ENCODE results near the gene HNRNPUL1. TPM values are rescaled to one million over a fixed set of nuclear protein-coding genes. Genes with fewer than 3 reads are reported as not detected.

HNRNPUL1 gene
- total RNA-seq, 2 donors from 2014 or later = 88.8 to 109 TPM

DNA sequence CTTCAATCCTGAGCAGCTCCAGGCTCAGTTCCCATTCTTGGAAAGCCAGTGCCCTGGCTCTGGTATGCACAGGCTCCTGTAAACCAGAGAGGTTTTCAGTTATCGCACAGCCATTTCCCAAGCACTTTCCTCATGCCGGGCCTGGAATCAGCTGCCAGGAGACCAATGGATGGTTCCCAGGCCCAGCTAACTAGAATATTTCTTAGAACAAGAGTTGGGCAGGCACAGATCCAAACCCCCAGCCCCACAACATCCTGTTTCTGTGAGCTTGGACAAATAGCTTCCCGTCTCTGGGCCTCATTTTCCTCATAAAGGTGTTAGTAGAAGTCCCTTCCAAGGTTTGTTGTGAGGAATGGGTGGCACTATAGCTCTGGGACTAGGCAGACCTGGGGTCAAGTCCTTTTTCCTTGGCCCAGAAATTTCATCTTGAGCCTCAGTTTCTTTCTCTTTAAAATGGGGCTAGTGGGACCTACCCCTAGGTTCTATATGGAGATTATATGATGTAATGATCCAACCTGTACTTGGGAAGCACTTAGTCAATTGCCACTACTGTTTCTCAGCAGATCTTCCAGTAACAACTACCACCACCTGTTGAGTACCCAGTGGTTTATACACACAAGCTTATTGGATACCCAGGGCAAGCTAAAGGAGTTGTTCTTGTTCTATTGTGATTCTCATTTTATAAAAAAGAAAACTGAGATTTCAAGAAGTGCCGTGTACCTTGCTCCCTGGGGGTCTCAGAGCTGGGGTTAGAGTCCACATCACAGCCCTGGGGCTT is 40.7 kb downstream of the HNRNPUL1 start:
- Histone ChIP-seq H3K9me3 (no peaks in the 10 kb centered on the region), H3K36me3 (peaks cover 68% of the 10 kb centered on the region), H3K27me3 (no peaks in the 10 kb centered on the region), H3K4me3 (no peak overlapping the region), H3K4me1 (peaks cover 0 to 50% of the 10 kb centered on the region in 2 donors), H3K27ac (peak overlapping the region; percentile 6 to 24)
- TF ChIP-seq CTCF (IDR thresholded peaks at IDR 0.05) = no peak
- no peak for DNase-seq (ENCODE audit: low spot score)

- Histone ChIP-seq H3K4me1 (peaks cover 0 to 44% of the 10 kb centered on the region in 2 donors), H3K4me3 (no peak overlapping the region), H3K27ac (peak overlapping the region; percentile 1 to 33), H3K9me3 (no peaks in the 10 kb centered on the region), H3K27me3 (no peaks in the 10 kb centered on the region), H3K36me3 (peaks cover 59% of the 10 kb centered on the region)
- TF ChIP-seq CTCF (IDR thresholded peaks at IDR 0.05) = no peak
- DNase-seq (ENCODE audit: low spot score) = no peak
Measured at GRCh38 chr19:41305927-41306793, 42.0 kb downstream of the HNRNPUL1 start.

DNA sequence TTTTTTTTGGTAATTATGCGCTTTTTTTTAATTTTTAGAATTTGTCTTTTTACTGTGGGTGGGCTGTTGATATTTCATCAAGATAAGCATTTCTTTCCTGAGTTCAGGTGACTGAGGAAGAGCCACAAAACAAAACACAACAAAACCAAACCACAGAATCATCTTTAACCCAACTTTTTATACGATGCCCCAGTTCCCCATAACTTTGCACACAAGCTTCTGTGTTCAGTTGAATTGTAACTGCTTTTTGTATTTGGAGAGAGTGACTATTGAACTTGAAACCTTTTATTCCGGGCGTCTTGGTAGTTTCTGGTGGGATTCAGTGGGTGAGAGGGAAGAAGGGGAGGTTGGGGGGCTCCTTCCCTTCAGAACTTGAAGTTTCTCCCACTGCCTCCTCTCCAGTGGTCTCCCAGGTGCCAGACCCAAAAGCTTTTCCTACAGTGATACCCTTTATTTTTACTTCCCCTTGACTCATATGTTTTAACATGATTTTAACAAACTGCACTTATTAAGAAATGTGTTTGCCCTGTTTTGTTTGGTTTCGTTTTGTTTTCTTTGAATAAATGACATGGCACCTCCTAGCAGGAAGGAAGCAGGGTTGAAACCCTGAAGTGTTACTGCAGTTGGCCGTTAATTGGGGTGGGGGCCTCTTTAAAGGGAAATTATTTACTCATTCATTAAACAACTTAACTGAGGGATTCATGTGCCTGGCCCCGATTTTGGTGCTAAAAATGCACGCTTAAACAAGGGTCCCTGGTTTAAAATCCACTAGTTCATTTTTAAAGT is 43.1 kb downstream of the HNRNPUL1 start:
- Histone ChIP-seq H3K4me1 (peaks cover 0 to 47% of the 10 kb centered on the region in 2 donors), H3K27ac (peak overlapping the region; percentile 96 to 98), H3K36me3 (peaks cover 49% of the 10 kb centered on the region), H3K4me3 (no peak overlapping the region), H3K27me3 (no peaks in the 10 kb centered on the region), H3K9me3 (no peaks in the 10 kb centered on the region)
- TF ChIP-seq CTCF (IDR thresholded peaks at IDR 0.05) = no peak
- DNase-seq (ENCODE audit: low spot score) = no peak

DNA sequence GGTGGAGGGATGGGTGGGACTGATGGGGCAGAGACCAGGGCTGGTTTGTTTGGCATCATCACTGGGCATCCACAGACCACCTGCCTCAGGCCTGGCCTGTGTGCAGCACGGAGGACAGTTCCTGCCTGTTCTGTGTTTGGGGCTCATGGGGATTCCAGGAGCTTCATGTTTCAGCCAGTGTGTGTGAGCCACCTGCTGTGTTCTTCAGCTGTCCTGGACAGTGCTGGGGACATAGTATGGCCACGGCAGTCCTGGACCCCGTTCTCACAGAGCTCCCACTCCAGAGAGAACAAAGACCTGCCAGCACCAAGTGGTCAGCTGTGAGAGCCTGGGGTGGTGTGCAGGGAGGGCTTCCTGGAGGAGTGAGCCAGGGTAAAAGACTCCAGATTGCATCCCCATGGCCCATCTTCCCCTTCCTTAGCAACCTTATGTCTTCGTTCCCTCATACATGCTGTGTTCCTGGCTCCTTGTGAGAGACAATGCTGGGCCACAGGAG is 43.8 kb downstream of the HNRNPUL1 start:
- Histone ChIP-seq H3K4me1 (peaks cover 0 to 45% of the 10 kb centered on the region in 2 donors), H3K27ac (peak overlapping the region; percentile 96 to 98), H3K36me3 (peaks cover 47% of the 10 kb centered on the region), H3K27me3 (no peaks in the 10 kb centered on the region), H3K4me3 (no peak overlapping the region), H3K9me3 (no peaks in the 10 kb centered on the region)
- no peak for DNase-seq (ENCODE audit: low spot score)
- TF ChIP-seq CTCF (IDR thresholded peaks at IDR 0.05) = no peak

DNA sequence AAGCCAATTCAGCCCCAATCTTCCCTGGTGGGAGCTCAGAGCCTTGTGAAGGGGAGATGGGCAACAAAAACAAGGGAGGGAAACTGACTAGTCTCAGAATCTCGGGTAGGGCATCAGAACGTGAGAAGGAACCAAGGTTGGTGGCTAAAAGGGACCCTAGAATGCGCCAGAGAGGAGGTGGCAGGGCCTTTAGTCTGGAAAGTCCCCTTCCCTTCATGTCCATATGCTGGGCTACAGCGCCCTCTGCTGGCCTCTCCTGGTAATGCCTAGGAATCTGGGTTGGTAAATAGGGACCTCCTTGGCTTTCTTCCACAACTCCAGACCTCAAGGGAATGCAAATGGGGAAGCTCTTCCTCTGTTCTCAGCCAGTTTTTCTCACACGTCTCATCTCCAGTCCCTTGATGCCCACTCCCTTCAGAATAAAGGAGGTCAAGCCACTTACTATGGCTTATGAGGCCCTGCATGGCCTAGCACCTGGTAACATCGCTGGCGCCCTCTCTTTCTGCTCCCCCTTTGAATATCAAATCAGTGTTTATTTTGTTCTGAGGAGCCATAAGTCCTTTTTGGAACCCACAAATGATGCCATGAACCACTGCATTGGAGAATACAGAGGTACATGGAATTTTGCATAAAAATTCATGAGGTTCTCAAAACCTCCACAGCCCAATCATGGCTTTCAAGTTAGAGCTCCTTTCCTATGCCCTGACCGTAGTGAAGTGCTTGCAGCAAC is 44.4 kb downstream of the HNRNPUL1 start:
- DNase-seq (ENCODE audit: low spot score) = peak; percentile 97
- Histone ChIP-seq H3K9me3 (no peaks in the 10 kb centered on the region), H3K4me1 (peaks cover 0 to 42% of the 10 kb centered on the region in 2 donors), H3K36me3 (peaks cover 47% of the 10 kb centered on the region), H3K4me3 (peak overlapping the region in 1 of 2 donors; percentile 73), H3K27me3 (no peaks in the 10 kb centered on the region), H3K27ac (peak overlapping the region; percentile 96 to 98)
- TF ChIP-seq CTCF (IDR thresholded peaks at IDR 0.05) = peak; percentile 92 to 97
